ENCODE results near the gene SLC25A13. TPM values are rescaled to one million over a fixed set of nuclear protein-coding genes. Genes with fewer than 3 reads are reported as not detected.

SLC25A13 gene
- total and polyA plus RNA-seq, 3 donors from 2014 or later: 13.2 to 49.1 (median 35.4) TPM

DNA sequence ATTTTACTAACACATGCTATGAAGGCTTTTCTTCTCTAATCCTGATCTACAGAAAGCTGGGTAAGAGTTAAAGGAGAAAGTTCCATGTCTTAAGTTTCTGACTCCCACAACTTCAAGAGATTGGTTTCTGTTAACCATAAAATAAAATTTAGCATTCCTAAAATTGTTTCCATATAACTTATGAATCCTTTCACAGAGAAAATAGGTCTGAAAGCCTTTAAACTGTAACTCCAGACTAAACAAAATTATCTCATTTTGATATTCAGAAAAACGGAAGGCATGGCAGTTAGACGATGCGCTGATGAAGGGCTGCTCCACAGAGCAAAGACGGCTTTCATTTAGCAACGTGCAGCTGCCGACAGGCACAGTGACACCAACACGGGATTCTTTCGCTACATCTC, 133.3 kb downstream of the SLC25A13 start:
- no peaks in the 10 kb centered on the region for H3K27me3 ChIP-seq
- WGBS, 2 donors: 44 to 60% methylated on average over 8 of the region's 8 CpGs
- TF ChIP-seq, protein P1, sequence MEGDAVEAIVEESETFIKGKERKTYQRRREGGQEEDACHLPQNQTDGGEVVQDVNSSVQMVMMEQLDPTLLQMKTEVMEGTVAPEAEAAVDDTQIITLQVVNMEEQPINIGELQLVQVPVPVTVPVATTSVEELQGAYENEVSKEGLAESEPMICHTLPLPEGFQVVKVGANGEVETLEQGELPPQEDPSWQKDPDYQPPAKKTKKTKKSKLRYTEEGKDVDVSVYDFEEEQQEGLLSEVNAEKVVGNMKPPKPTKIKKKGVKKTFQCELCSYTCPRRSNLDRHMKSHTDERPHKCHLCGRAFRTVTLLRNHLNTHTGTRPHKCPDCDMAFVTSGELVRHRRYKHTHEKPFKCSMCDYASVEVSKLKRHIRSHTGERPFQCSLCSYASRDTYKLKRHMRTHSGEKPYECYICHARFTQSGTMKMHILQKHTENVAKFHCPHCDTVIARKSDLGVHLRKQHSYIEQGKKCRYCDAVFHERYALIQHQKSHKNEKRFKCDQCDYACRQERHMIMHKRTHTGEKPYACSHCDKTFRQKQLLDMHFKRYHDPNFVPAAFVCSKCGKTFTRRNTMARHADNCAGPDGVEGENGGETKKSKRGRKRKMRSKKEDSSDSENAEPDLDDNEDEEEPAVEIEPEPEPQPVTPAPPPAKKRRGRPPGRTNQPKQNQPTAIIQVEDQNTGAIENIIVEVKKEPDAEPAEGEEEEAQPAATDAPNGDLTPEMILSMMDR (IDR thresholded peaks at IDR 0.05): no peak
- no peak for TF ChIP-seq POLR2A (IDR thresholded peaks at IDR 0.05)
- DNase-seq: no peak
- peak overlapping the region in 1 of 2 donors; percentile 47 for H3K27ac ChIP-seq
- H3K4me3 ChIP-seq: no peak overlapping the region
- H3K9me3 ChIP-seq: no peaks in the 10 kb centered on the region
- no peaks in the 10 kb centered on the region for H3K4me1 ChIP-seq
- intact Hi-C loops (cut with DNase I; ENCODE audit: low total_unique reads): no loop called here
- H3K36me3 ChIP-seq (ENCODE audit: low read depth, missing control alignments): no peaks in the 10 kb centered on the region

DNA sequence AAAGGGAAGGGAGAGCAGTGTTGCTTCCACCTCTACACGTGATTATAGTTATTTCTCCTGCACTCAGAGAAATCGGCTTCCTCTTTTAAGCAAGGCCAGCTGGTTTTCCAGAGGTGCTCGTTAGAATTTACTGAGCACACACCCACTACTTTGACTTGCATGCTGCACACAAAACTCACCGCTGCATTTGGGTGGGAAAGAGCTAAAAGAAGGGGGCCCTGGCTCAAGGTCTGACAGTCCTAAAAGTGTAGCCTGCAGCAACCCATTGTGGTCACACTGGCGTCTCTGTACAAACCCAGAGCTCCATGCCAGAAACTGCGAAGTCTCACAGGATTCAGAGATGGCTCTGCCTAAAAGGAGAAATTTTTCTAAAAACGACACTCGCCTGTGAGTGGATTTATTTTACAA, 133.7 kb downstream of the SLC25A13 start:
- no peak for DNase-seq
- H3K4me1 ChIP-seq: no peaks in the 10 kb centered on the region
- H3K36me3 ChIP-seq (ENCODE audit: low read depth, missing control alignments): no peaks in the 10 kb centered on the region
- H3K27me3 ChIP-seq: no peaks in the 10 kb centered on the region
- WGBS, 2 donors: 32 to 42% methylated on average over 8 of the region's 8 CpGs
- no peaks in the 10 kb centered on the region for H3K9me3 ChIP-seq
- intact Hi-C loops (cut with DNase I; ENCODE audit: low total_unique reads): no loop called here
- no peak overlapping the region for H3K4me3 ChIP-seq
- TF ChIP-seq, protein P1 (IDR thresholded peaks at IDR 0.05): no peak
- TF ChIP-seq POLR2A (IDR thresholded peaks at IDR 0.05): no peak
- peak overlapping the region in 1 of 2 donors; percentile 47 for H3K27ac ChIP-seq

DNA sequence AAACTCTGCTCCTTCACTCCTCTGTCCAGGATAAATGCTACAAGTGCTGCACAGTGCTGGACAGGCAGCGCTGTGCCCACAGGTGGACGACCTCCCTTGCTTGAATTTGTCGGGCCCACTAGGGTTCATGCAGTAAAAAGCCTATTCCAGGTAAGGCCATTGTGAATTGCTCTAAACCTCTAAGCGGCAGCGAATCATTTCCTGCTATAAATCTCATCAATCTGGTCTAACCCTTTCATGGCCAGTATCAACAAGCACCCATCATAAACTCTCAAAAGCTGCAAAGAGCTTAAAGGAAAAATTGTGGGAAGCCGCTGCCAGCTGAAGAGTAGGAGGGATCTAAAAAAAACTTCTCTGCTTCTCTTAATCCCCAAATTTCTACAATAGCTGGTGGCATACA, 134.2 kb downstream of the SLC25A13 start:
- DNase-seq: no peak
- WGBS, 2 donors: 57 to 76% methylated on average over 6 of the region's 6 CpGs
- intact Hi-C loops (cut with DNase I; ENCODE audit: low total_unique reads): no loop called here
- H3K36me3 ChIP-seq (ENCODE audit: low read depth, missing control alignments): no peaks in the 10 kb centered on the region
- H3K27me3 ChIP-seq: no peaks in the 10 kb centered on the region
- no peak for TF ChIP-seq POLR2A (IDR thresholded peaks at IDR 0.05)
- TF ChIP-seq, protein P1 (IDR thresholded peaks at IDR 0.05): no peak
- no peaks in the 10 kb centered on the region for H3K4me1 ChIP-seq
- H3K9me3 ChIP-seq: no peaks in the 10 kb centered on the region
- H3K4me3 ChIP-seq: no peak overlapping the region
- peak overlapping the region in 1 of 2 donors; percentile 47 for H3K27ac ChIP-seq

DNA sequence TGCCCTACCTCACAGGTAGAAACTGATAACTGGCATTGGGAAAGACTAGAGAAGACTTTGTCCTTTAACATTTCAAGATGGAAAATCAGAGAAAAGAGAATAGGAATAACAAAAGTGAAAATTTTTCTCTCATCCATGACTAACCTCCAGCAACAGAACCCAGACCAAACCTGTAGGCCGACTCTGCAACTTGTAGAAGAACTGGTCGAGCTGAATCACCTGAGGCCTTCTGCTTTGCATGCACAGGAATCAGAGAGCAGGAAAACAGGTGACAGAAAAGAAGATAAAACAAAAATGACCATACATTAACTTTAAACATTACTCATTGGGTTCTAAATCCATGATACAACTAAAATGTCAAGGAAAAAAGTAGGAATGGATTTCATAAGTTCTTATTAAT, 137.1 kb downstream of the SLC25A13 start:
- intact Hi-C loops (cut with DNase I; ENCODE audit: low total_unique reads): no loop called here
- WGBS, 2 donors: 86 to 95% methylated on average over 2 of the region's 2 CpGs
- no peaks in the 10 kb centered on the region for H3K36me3 ChIP-seq (ENCODE audit: low read depth, missing control alignments)
- no peak overlapping the region for H3K27ac ChIP-seq
- no peaks in the 10 kb centered on the region for H3K4me1 ChIP-seq
- DNase-seq: no peak
- H3K4me3 ChIP-seq: no peak overlapping the region
- TF ChIP-seq, protein P1 (IDR thresholded peaks at IDR 0.05): no peak
- no peak for TF ChIP-seq POLR2A (IDR thresholded peaks at IDR 0.05)
- H3K27me3 ChIP-seq: no peaks in the 10 kb centered on the region
- no peaks in the 10 kb centered on the region for H3K9me3 ChIP-seq

DNA sequence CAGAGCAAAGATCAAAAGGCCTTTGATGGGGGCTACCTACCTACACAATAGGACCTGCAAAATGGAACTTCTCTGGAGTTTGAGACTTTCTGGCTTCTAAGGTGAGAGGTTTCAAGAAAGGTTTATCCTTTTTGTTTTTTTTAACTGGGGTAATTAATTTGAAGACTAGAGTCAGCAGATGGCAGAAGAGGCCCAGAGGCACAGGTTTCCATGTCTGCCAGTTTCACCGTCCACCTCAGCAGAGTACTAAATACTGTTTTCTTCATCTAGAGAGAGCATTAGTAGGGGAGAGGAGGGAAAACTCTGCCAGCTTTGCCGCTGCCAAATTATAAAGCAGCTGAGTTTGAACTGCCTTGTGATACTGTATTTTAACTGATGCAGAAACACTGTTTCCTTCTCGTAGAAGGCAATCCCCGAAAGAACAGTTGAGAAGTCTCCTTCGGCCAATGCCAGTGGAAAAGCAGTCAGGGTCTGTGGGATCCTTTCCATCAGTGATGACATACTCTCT, 138.7 kb downstream of the SLC25A13 start:
- DNase-seq: no peak
- Histone ChIP-seq H3K4me3 (no peak overlapping the region), H3K4me1 (no peaks in the 10 kb centered on the region), H3K36me3 (ENCODE audit: low read depth, missing control alignments) (no peaks in the 10 kb centered on the region), H3K27me3 (no peaks in the 10 kb centered on the region), H3K27ac (no peak overlapping the region), H3K9me3 (no peaks in the 10 kb centered on the region)
- TF ChIP-seq, protein P1 (IDR thresholded peaks at IDR 0.05): no peak
- no peak for TF ChIP-seq POLR2A (IDR thresholded peaks at IDR 0.05)
- WGBS, 2 donors: 83 to 92% methylated on average over 5 of the region's 5 CpGs
- intact Hi-C loops (cut with DNase I; ENCODE audit: low total_unique reads): no loop called here

Measured in testis (tissue), 3 donors.